PFSK-1 (cell line): ENCODE data around the gene CABP7.

Experiments
- FOXP2 ChIP-seq: optimal IDR thresholded peaks from 2 replicates; pipeline ENCODE3; 2011; ENCODE audit warnings: borderline replicate concordance, control low read depth, inconsistent platforms; ENCODE audit not compliant: insufficient read depth; ENCODE audit errors: extremely low read length, extremely low read depth
- POLR2AphosphoS5 ChIP-seq: IDR thresholded peaks from 2 replicates; pipeline ENCODE4 v1.6.1; 2012; ENCODE audit warnings: low read depth, mild to moderate bottlenecking, control low read depth, low read length, moderate library complexity
- SIN3A ChIP-seq: IDR thresholded peaks from 2 replicates; pipeline ENCODE4 v1.6.1; 2012; ENCODE audit warnings: mild to moderate bottlenecking, low read length, moderate library complexity, borderline replicate concordance; ENCODE audit not compliant: insufficient read depth
- TAF1 ChIP-seq: IDR thresholded peaks from 2 replicates; pipeline ENCODE4 v1.6.1; 2012; ENCODE audit warnings: low read length, control low read depth, borderline replicate concordance; ENCODE audit not compliant: insufficient read depth
- TF ChIP-seq, protein P1 (sequence below), 2 experiments: IDR thresholded peaks; 2 replicates each; pipeline versions ENCODE4 v1.6.1 to v1.8.0; 2011 to 2012; ENCODE audit warnings: low read depth in 2 of 2, low read length in 2 of 2, control low read depth in 1 of 2, inconsistent platforms in 1 of 2, mild to moderate bottlenecking in 1 of 2, moderate library complexity in 1 of 2; ENCODE audit not compliant: insufficient read depth in 1 of 2

DNA sequence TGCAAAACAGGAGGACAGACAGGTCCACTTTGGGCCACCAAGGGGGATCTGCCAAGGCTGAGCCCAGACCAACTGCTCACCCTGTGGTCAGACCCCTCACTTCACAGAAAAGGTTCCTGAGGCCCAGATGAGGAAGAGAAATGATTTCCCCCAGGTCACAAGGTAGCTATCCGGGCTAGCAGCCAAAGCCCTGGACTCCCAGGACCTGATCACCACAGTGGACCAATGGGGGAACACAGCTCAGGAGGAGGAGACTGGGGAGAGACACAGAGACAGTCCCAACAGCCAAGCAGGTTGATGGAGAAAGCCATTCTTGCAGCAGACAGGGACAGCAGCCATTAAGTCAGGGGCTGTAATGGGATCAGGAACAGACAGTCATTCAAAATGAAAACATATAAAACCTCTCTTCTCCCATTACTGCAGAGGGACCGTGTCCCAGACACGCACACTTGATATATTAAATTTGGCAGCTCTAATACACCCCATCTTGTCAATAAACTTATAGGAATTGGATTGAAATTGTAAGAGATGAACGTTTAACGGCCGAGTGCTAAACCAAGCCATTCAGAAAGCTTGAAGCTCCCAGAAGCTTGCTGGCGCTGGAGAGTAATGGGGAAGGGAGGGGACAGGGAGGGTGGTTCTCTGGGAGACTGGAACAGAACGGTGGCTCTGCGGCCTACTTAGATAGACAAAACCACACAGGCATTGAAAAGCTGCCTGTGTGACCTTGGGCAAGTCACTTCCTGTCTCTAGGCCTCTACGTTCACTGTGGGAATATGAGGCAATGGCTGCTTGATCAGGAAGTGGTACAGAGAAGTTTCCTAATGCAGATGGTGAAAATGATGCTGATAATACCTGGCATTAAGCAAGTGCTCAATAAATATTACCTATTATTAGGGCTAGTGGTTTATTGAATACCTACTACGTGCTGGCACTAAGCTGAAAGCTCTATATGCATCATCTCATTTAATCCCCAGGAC is 31.0 kb downstream of the CABP7 start:
- no peak for TF ChIP-seq POLR2AphosphoS5
- TF ChIP-seq, protein P1, sequence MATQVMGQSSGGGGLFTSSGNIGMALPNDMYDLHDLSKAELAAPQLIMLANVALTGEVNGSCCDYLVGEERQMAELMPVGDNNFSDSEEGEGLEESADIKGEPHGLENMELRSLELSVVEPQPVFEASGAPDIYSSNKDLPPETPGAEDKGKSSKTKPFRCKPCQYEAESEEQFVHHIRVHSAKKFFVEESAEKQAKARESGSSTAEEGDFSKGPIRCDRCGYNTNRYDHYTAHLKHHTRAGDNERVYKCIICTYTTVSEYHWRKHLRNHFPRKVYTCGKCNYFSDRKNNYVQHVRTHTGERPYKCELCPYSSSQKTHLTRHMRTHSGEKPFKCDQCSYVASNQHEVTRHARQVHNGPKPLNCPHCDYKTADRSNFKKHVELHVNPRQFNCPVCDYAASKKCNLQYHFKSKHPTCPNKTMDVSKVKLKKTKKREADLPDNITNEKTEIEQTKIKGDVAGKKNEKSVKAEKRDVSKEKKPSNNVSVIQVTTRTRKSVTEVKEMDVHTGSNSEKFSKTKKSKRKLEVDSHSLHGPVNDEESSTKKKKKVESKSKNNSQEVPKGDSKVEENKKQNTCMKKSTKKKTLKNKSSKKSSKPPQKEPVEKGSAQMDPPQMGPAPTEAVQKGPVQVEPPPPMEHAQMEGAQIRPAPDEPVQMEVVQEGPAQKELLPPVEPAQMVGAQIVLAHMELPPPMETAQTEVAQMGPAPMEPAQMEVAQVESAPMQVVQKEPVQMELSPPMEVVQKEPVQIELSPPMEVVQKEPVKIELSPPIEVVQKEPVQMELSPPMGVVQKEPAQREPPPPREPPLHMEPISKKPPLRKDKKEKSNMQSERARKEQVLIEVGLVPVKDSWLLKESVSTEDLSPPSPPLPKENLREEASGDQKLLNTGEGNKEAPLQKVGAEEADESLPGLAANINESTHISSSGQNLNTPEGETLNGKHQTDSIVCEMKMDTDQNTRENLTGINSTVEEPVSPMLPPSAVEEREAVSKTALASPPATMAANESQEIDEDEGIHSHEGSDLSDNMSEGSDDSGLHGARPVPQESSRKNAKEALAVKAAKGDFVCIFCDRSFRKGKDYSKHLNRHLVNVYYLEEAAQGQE (IDR thresholded peaks at IDR 0.05; ENCODE audit: insufficient read depth in 1 of 2, low read depth in 2 of 2, low read length in 2 of 2), result no peak
- no peak for TF ChIP-seq SIN3A
- no peak for TF ChIP-seq TAF1
- no peak for TF ChIP-seq FOXP2
